Epidermal melanocyte (primary cell): ENCODE measurements around the gene HLA-A.

Experiments used
- DNase-seq: peaks from one replicate; pipeline ENCODE4 v3.0.0; 2011; ENCODE audit warnings: low spot score; ENCODE audit not compliant: insufficient read length

The HLA-A gene

GRCh38 chr6:29984992-29985391 is 42.7 kb downstream of the HLA-A start:
- DNase-seq, result no peak

- no peak for DNase-seq
Measured at GRCh38 chr6:29986179-29986781, 43.9 kb downstream of the HLA-A start.

GRCh38 chr6:29989211-29989610 is 46.9 kb downstream of the HLA-A start:
- DNase-seq, result no peak

GRCh38 chr6:29990931-29991330 is 48.6 kb downstream of the HLA-A start:
- DNase-seq, result no peak

- no peak for DNase-seq
Measured at GRCh38 chr6:29992807-29993206, 50.5 kb downstream of the HLA-A start.

- no peak for DNase-seq
Measured at GRCh38 chr6:29994826-29995225, 52.5 kb downstream of the HLA-A start.

GRCh38 chr6:29995340-29995777 is 53.0 kb downstream of the HLA-A start:
- no peak for DNase-seq
